Esophagus muscularis mucosa (tissue), 3 donors: ENCODE measurements around the gene YWHAG.
"Not testable (repeated sequence)": the region's sequence is repeated elsewhere in the genome, so short reads cannot be mapped to it uniquely, and the experiment has no call there.

ENCODE experiments used
- EP300 ChIP-seq: sonication (generic); formaldehyde crosslinking; IDR thresholded peaks from one replicate; pipeline ENCODE4 v1.6.1; 2017; ENCODE audit warnings: antibody characterized with exemption
- TF ChIP-seq, protein P1 (sequence below), 3 experiments: fragments of 200-600 bp in 2 of 3; fragments of 450-650 bp in 1 of 3; sonication (generic) in 2 of 3; IDR thresholded peaks; one replicate each; pipeline ENCODE4 v1.5.1; 2017 to 2019; ENCODE audit warnings: antibody characterized with exemption in 3 of 3, mild to moderate bottlenecking in 2 of 3, moderate library complexity in 1 of 3

- TF ChIP-seq, protein P1, sequence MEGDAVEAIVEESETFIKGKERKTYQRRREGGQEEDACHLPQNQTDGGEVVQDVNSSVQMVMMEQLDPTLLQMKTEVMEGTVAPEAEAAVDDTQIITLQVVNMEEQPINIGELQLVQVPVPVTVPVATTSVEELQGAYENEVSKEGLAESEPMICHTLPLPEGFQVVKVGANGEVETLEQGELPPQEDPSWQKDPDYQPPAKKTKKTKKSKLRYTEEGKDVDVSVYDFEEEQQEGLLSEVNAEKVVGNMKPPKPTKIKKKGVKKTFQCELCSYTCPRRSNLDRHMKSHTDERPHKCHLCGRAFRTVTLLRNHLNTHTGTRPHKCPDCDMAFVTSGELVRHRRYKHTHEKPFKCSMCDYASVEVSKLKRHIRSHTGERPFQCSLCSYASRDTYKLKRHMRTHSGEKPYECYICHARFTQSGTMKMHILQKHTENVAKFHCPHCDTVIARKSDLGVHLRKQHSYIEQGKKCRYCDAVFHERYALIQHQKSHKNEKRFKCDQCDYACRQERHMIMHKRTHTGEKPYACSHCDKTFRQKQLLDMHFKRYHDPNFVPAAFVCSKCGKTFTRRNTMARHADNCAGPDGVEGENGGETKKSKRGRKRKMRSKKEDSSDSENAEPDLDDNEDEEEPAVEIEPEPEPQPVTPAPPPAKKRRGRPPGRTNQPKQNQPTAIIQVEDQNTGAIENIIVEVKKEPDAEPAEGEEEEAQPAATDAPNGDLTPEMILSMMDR (IDR thresholded peaks at IDR 0.05), result not testable (repeated sequence)
- not testable (repeated sequence) for TF ChIP-seq EP300
Measured at GRCh38 chr7:76292911-76293310, 65.9 kb downstream of the YWHAG start.
